ENCODE results near the gene RICTOR.

The RICTOR gene

DNA sequence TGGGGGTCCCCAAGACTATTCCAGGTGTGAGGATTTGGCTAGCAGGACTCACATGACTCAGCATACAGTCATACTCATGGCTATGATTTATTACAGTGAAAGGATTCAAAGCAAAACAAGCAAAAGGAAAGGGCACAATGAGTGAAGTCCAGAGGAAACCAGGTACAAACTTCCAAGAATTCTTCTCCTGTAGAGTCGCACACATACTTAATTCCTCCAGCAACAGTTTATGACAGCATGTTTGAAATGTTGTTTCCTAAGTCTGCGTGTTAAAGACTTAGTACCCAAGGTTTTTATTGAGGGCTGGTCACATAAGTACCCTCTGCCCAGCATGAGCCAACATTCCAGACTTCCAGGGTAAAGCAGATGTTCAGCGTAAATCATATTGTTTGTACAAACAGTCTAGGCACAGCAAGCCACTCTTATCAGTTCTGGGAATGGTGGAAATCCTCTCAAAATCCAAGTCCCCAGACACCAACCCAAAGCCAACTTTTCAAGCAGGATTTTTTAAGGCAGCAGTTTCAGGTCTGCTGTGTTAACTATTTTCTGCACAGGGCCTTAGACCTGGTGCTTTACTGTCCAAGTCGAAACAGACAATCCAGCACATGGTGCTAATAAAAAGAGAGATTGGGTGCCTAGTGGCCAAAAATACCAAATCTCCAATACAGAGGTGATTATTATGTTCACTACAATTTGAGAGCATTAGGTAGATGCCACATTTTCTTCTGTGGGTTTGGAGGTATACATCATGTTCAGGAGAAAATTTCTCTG lies 18.6 kb upstream of the RICTOR start:
- DNase-seq (ENCODE audit: low read depth), result peak; percentile 49

DNA sequence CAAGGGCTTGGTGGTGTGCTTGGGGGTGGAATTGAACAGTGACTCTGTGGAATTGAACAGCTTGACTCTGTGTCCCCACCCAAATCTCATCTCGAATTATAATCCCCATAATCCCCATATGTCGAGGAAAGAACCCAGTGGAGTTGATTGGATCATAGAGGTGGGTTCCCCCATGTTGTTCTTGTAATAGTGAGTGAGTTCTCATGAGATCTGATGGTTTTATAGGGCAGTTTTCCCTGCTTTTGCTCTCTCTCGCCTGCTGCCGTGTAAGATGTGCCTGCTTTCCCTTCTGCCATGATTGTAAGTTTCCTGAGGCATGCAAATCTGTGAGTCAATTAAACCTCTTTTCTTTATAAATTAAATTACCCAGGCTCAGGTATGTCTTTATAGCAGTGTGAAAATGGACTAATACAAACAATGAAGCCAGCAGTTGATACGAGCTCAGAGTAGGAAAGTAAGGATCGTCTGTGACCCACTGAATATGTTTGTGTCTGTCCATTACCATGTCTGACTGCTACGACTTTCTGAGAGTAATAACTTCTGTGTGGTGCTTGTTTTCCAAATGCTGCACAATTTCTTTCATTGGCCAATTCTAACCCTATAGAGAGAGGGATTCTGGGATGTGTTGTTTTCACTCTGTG lies 17.9 kb upstream of the RICTOR start:
- no peak for DNase-seq (ENCODE audit: low read depth)

DNA sequence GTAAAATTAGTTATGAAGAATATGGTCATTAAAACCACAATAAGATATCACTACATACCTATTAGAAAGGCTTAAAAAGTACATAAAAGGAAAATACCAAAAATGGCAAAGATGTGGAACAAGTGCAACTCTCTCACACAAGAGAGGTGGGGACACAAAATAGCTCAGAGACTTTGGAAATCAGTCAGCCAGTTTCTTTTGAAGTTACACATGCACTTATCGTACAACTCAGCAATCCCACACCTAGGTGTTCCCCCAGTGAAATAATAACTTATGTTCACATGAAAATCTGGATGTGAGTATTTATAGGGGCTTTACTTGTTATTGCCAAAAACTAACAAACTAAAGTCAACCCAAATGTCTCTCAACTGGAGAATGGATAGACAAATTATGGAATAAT lies 9.8 kb upstream of the RICTOR start:
- no peak for DNase-seq (ENCODE audit: low read depth)

DNA sequence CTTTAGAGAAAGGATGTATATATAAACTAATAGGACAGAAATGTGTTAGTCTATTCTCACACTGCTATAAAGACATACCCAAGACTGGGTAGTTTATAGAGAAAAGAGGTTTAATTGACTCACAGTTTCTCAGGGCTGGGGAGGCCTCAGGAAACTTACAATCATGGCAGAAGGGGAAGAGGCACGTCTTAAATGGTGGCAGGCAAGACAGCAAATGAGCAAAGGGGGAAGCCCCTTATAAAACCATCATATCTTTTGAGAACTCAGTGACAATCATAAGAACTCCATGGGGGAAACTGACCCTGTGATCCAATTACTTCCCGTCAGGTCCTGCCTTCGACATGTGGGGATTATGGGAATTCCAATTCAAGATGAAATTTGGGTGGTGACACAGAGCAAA lies 8.8 kb upstream of the RICTOR start:
- no peak for DNase-seq (ENCODE audit: low read depth)

DNA sequence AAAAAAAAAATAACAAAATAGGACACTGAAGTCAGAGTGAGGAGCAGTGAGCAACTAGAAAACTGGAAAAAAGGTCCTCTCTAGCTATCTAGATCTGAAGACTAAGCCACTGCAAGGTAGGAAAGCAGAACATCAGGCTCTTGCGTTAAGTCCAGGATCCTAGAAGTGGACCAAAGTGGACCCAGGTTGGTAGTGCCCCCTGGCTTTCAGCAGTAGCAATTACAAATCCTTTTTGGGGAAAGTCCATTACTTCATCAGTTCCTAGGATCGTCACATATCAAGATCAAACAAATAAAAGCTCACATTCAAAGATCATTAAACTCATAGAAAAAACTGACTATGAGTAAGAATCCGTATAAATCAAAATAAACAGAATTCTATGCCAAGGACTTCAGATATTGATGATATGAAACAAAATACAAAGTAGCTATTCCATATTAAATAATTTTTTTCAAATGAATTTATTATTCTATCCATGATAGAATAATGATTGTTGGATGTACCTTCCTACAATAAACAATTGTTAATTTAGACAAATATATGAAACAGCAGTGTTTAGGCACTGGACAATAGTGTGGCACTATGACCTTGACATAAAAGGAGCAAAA lies 6.5 kb upstream of the RICTOR start:
- peak; percentile 88 for DNase-seq (ENCODE audit: low read depth)

DNA sequence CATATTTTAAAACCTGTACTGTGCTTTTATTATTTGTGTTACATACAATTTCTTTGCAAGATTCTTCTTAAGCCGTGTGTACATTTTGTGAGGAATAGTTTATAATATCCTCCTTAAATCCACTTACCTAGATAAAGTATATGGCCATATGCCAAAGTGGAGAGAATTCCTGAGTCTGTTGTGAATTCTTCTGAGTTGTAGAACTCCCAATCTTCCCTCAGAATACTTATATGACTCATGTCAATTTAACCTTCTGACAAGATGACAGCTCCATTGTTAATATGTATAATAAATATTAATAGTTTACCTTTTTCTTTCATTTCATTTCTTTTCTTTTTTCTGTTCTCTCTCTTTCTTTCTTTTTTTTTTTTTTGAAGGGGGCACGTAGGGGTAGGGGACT lies 6.0 kb upstream of the RICTOR start:
- DNase-seq (ENCODE audit: low read depth), result no peak

DNA sequence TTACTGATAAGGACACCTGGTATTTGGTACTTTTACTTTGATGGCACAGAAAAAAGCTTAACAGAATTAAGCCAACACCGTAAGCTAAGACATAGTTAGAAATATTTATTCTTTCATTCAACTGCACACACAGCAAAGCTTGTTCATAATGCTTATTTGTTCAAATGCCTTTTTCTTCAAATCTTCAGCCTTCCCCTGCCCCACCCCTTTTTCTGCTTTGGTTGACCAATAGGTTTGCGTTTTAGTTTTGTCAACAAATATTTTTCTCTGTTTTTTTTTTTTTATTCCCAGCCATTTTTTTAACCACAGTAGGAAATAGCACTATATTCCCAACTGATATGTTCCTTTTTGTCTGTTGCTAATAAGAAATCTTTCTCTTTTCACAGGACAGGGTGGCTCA lies 4.9 kb upstream of the RICTOR start:
- no peak for DNase-seq (ENCODE audit: low read depth)

DNA sequence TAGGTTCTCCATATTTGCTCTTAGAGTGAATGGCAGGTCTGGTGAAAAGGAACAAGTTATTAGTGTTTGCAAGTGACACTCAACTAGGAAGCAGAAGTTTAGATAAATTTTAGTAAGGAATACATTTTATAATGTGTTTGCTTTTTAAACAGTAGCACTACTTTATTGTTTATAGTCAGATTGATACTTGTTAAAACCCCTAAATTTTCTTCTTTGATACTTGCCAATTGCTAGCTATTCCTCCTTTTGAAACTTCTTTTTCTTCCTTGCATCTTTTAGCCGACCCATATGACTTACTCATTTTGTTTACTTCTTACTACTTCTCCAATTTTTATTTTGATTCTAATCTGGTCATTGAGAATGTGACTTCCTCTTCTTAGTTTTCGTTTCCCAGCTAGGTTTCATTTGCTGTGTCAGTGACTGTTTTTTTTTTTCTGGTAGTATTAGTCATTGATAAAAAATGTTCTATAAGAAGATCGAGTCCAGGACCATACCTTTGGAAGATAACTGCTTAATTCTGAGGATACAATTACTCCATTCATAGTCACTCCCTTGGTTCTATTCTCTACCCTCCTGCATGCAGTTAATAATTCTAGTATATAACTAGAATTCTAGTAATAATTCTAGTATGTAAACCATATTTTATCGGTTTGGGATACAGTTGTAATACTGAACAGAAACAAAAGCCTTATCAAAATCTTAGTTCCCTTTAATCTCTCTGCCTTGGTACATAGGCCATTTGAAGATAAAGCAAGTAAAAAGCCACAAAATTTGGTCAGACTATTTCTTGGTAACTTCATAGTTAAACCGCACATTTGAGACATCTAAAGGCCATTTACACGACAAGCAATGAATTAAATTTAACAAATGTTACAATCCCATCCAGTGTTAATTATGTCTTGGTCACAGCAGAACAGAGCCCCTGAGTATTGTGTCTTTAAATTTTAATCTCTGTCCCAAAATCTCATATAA lies 2.8 kb upstream of the RICTOR start:
- peak; percentile 46 for DNase-seq (ENCODE audit: low read depth)

DNA sequence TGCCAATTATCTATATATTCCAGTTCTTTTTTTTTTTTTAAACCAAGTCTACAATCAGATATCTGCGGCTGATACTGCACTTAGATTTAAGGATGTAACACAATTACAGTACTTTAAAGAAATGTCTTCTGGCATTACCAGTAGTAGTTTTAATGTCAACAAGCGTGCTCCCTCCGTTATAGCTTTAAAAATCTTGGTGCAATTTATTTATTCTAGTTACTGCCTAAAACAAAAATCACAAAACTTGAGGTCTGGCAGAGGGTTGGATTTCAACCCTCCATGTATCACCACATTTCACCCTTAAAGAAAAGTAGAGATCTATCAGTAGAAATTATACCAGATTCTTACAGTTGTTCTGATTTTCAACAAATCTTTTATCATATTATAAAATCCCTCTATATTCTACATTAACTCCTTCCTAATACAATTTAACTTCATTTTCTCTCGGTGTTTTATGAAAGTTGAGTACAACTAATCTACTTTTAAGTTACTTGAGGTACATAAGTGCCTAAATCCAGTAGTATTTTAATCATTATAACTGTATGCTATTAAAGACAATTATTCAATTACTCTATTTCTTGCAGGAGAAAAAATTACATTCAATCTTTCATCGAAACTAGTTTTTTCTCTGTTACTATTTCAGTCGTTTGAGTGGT lies 2.0 kb upstream of the RICTOR start:
- DNase-seq (ENCODE audit: low read depth), result no peak

DNA sequence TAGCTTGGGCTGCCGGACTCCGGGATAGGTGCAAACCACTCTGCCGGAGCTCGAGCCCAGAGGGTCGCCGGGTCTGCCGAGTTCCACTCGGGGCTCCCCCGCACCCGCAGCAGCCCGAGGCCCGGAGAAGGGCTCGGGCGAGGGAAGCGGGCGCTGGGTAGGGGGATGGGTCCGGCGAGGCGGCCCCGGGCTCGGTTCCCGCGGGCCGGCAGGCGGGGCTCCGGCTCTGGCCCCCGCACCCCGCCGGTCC lies 507 bp downstream of the RICTOR start:
- DNase-seq (ENCODE audit: low read depth), result no peak

DNA sequence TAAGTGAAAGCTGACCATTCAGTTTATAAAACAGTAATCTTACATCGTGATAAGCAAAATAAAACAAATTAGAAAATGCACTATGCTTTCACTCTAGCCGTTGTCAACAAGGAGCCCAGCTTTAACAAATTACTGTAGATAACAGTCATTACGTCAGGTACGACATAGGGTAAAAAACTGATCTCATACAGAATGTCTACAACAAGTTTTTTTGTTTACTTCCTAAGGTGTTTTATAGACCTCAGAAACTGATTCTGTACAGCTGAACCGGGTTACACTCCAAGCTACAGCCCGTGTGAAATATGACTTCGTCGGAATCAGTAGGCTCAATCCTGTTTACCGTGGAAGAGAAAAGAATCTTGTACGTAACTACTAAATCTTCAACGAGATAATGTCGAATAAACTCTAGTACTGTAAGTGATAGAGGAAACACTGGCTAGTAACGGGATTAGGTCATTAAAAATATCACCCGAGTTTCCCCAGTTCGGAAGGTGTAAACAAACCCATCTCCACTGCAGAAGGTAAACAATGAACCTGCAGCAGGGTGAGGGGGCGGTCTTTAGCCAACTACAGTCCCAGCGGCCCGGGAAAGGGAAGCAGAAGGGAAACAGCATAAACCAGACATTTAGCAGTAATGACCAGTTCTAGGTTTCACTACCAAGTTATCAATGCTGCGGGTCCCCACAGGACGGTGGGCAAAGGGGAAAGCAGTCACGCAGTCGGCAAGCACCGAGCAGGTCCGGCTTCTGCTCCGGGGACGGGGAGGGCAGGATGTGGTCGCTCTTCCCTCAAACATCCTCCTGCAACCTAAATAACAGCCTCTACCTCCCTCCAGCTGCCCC lies 1.1 kb downstream of the RICTOR start:
- peak; percentile 60 for DNase-seq (ENCODE audit: low read depth)

DNA sequence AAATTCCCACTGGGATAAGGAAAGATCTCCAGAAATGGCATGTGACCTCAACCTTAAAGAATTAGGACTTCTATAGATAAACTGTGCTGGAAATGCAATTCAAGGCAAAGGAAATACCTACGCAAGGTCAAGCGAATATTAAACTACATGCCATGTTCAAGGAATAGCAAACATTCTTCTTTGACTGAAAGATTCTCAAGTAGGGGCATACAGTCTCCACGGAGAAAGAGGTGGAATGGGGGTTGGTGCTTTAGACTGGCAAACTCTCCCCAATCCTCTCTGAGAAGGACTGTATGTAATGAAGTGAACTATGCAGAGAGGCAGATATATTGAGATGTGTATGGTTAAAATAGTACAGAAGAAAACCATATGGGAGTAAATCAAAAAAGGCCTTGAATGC lies 6.1 kb downstream of the RICTOR start:
- no peak for DNase-seq (ENCODE audit: low read depth)

DNA sequence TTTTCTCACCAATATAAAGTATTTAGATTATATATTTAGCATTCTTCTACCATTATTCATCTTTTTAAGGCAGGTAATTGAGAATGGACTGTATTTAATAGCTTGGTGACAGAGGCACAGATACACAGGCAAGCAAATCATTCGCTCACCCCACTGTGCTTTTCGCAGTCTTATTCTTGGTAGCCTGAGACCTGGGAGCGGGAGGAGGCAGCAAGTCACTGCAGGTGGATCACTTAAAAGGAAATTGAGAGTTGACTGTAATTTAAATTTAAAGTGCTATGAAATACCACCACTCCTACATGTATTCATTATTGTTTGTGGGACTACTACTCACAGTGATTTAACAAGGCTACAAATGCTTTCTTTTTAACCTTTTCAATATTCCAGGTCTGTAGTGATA lies 9.7 kb downstream of the RICTOR start:
- no peak for DNase-seq (ENCODE audit: low read depth)

DNA sequence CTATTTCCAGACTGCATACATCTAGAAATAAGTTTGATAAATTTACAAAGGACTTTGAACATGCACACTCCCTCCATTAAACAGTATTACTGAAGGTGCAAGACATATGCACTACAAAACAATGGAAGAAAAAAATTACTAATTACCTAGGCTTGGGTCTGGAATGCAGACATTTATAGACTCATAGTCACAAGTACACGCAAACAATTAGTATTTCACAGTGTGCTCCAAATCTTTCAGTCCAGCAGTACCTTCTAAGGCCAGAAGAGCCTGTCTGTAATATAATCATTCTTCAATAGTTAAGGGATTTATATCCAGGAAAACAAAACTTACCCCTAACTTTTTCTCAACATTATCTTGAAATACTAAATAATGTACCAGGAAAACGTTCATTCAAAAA lies 11.2 kb downstream of the RICTOR start:
- no peak for DNase-seq (ENCODE audit: low read depth)

DNA sequence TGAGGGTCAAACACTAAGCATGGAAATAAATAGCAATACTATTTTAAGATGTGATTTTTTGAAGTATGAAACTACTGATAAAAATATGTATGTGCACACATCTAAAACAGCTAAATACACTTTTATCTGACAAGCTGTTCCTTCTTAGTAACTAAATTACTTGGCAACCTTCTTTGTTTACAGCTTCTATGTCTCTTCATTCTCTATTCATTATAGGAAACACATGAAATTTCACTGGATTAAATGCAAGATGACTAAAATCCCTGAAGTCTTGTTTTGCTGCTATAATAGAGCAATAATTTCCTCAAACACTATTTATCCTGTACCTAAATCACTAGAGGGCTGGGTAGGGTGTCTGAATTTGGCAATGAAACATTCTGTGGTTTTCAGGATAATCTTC lies 11.7 kb downstream of the RICTOR start:
- no peak for DNase-seq (ENCODE audit: low read depth)

DNA sequence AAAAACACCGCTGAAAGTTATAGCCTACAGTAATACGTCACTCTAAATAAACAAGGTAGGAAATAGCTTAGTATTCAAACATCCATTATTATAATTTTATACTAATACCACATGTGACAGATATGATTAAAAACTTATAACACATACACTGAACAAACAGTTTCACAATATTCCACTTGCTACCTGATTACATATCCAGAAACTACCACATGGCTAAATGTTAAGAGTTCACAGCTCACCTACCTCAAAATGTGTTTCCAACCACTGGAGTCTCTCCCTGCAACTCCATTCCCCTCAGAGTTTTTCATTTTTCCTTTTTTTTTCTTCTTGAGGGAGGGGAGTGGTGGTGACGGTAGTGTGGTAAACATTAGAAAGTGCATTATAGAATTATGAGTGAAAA lies 12.1 kb downstream of the RICTOR start:
- no peak for DNase-seq (ENCODE audit: low read depth)

DNA sequence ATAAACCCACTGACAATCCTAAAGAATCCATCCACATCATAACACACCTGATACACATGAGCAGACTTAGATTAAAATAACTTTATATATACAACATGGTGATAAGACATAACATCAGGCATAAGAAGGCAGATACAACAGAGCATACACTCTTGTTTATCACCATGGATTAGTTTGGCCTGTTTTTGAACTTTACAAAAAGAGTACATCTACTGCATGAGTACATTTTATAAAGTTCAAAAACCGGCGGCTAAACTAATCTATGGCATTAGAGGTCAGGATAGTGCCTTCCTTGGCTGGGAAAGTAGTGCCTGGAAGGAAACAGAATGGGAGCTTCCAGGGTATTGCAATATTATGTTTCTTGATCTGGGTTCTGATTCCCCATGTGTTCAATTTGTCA lies 15.1 kb downstream of the RICTOR start:
- DNase-seq (ENCODE audit: low read depth), result no peak

DNA sequence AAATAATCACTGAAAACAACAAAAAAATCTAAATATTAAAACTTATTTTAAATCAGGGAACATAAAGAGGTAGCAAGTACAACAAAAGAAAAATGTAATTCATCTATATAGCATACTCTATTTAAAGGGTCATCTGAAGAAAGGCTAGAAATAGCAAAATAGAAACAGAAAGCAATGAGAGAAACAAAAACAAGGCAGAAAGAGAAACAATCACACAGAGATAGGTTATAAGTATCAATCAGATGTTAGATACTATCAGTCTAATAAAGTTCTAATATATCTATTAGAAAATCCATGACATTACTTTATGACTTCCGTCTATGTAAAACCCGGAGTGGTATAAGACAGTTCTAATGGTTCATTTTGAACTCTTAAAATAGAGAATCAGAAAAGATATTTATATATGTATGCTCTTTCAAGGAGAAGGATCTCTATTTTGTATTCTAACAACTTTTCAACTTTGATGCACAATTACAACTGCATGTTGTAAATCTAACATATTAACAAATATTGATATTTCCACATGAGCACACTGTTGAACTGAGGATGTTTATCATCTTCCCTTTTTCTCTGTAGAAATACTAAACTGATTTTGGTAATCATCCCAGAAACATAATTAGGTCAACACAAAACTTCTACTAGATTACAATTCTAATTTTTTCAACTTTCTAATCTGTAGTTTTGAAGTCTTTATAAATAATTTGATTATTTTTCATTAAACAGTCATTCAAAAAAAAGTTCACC lies 15.8 kb downstream of the RICTOR start:
- DNase-seq (ENCODE audit: low read depth), result no peak

DNA sequence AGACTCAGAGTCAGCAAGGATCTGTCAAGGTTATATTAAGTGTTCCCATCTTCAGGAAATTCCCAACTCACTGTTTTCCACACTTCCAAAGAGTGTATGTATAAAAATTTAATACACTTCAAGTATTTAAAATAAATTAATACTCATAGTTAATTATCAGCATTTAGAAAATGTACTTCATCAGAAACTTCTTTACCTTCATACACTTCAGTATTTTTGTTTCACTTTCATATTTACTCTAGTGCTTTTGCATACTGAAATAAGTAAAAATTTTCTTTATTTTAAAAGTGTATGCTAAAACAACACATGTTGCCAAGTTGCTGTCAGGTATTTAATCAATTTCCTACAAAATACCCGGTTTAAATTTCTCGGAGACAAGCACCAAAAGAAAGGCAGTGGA lies 16.5 kb downstream of the RICTOR start:
- no peak for DNase-seq (ENCODE audit: low read depth)

DNA sequence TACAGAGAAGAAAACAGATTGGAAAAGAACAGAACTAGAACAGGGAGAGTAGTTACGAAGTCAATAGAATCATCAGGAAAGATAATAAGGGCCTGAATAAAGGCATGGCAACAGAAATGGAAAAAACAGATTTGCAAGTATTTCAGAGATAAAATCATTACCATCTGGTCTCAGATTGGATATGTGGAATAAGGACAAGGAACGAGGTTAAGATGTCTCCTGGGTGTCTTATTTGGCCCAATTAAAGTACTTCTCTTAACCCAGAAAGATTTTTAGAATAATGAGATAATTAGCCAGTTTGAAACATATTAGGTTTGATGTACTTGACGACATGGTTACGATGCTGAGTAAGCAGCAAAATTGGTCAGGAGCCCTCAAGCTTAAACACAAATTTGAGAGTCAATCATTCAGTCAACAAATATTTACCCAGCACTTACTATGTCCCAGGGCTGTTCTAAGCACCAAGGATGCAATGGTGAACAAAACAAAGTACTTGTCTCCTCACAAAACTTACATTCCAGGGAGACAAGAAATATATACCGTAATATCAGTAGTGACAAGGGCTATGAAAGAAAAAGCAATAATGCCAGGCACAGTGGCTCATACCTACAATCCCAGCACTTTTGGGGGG lies 18.3 kb downstream of the RICTOR start:
- DNase-seq (ENCODE audit: low read depth), result no peak
